Forelimb muscle (tissue), 1 donor: ENCODE data around the gene TSPAN9. TPM values are rescaled to one million over a fixed set of nuclear protein-coding genes. Genes with fewer than 3 reads are reported as not detected.

Experiments used
- DNase-seq: peaks from one replicate; pipeline ENCODE4 v3.0.0-alpha.2; 2013; ENCODE audit warnings: low read depth
- polyA plus RNA-seq: library from polyadenylated mRNA; unstranded; fragments of 120-200 nt; gene quantifications from one replicate; pipeline ENCODE4 v1.2.1, GENCODE V29; 2013; ENCODE audit not compliant: insufficient read length

The TSPAN9 gene
- polyA plus RNA-seq, 1 donor, result 112 TPM

GRCh38 chr12:3077572-3078081, 448 bp downstream of the TSPAN9 start:
- no peak for DNase-seq

GRCh38 chr12:3078086-3078820, 1.1 kb downstream of the TSPAN9 start:
- no peak for DNase-seq

DNA sequence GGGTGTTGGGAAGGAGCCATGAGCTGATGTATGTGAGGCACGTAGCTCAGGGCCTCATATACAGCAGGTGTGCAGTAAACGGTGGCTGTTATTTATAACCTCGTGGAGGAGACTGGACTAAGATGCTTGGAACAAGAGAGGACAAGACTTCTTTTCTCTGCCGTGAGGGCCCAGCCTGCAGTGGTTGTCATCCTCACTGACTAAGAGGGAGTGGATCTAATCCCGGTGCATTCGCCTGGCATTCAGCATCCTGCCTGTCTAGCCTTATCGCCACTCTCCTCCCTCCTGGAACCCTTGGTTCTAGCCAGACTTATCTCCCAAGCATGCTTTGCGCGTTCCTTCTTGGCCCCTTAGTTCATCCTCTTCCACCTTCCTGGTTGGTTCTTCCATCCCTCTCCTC, 3.9 kb downstream of the TSPAN9 start:
- no peak for DNase-seq

DNA sequence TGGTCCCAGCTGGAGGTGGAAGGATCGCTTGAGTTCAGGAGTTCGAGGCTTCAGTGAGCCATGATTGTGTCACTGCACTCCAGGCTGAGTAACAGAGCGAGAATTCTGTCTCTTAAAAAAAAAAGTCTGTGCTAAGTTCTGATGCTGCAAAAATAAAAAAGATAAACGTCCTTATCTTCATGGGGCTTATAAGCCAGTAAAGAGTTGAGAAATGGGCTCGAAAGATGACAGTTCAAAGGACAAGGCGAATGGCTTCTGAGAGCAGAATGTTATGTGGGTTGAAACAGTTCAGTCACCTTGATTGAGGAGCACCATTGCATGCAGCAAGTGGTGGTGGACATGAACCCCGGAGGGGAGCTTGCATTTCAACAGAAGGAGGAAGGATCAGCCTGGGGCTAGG, 4.7 kb downstream of the TSPAN9 start:
- no peak for DNase-seq

DNA sequence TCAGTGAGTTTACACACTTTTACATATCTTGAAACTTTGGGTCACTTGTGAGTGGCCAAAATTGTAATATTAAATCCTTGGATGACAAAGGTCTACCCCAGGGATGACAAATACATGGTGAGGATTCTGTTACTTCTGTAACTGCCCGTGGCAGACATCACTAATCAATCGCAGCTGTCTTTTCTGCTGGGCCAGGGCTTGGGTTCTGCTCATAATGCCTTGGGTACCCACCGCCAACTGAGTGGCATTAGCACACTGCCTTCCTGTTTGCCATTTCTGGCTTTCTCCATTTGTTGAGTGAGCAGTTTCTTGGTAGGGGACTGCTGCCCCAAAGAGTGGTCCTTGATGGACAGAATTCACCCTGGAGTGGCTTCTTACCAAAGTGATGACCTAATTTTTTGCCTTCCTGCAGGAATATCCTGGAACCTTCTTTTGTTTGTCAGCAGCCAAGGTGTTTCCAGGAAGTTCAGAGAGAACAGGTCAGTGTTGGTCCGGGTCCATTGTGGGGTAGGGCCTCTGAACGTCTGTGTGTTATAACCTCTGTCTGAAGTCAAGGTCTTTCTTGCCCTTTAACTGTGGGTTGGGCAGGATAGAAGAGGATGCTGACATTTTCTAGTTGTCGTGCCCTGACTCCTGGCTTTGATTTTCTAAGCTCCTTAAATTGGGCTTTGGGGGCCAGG, 6.2 kb downstream of the TSPAN9 start:
- DNase-seq, result no peak

GRCh38 chr12:3083921-3084347, 6.8 kb downstream of the TSPAN9 start:
- DNase-seq, result no peak

DNA sequence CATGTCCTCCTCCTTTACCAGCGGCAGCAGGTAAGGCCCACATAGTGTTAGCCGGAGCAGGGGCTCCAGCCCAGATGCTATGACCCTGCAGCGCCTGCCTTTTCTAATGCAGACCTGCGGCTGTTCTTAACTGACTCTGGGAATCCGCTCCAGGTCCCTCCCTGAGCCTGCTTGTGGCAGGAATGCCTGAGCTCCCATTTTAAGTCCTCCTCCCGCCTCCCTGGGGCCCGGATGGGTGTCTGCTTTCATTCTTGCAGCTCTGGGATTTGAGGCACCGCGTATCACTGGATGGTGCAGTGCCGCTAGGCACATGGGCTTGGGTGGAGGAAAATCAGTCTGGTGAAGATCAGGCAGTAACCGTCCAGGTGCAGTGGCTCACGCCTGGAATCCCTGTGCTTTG, 7.6 kb downstream of the TSPAN9 start:
- no peak for DNase-seq

DNA sequence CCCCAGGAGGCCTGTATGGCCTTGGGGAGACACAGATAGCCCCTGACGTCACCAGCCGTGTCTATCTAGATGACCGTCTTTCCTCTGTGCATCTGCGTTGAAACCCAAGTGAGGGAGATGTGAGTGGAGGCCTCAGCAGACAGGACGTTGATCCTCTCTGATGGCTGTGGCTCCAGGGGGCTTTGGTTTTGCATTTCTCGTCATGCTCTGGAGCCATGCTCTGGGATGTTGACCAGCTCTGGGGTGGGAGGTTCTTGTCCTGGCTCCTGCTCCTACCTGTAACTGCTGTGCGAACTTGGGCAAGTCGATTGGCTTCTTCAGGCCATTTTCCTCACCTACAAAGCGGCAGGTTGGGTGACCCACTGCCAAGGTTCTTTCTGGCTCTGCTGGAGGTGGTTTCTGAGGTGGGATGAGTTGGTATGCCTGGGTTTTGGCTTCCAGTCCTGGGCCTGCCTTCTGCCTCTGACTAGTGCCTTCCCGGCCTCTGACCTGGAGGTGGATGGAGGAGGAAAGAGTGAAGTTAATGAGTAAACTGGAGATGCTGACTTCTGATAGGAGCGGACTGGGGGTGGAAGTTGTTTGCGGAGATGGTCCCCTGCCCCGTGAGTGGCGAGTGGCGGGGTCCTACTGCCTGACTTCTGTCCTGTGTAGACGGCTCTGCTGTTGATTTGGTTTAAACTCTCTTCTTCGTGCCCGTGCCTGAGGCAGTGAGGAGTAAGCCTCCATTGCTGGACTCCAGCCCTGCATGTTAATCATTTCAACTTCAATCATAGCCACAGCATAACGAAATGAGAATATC, 8.4 kb downstream of the TSPAN9 start:
- no peak for DNase-seq

DNA sequence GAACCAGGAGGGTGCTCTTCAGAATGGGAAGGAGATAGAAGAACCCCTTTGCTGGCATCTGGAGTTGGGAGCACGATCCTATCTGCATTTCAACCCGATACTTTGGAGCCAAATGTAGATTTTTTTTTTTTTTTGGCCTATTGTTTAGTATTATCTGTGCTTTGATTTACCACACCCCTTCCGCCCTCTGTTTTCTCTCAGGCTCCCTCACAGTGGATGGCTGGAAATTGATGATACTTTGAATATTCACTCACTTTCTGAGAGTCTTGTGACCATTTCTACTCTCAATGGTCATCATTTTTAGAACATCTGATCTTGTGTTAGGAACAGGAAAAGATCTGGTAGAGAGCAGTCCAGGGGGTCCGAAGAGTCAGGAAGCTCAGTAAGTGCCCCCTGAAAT, 9.0 kb downstream of the TSPAN9 start:
- no peak for DNase-seq

DNA sequence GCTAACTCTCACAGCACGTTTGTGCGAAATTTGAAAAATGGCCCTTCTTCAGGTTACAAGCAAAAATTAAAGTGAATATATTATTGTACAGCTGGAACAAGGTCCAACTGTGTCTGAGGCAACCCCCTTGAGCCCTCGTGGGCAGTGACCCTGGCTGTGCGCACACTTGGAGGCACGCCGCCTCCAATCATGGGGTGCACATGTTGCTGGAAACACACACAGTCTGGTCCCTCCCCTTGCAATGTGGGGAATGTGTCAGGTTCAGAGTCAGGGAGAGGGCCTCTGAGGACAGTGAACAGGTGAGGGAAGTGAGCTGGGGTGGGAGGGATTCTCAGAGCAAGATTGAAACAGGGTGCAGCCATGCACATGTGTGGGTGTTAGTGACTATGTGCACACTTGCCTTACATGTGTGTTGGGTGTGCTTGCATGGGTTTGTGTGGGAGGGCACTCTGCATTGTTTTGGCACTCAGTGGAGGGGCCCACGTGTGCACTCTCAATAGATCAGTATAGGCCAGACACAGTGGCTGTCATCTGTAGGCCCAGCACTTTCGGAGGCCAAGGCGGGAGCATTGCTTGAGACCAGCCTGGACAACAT, 9.6 kb downstream of the TSPAN9 start:
- no peak for DNase-seq

DNA sequence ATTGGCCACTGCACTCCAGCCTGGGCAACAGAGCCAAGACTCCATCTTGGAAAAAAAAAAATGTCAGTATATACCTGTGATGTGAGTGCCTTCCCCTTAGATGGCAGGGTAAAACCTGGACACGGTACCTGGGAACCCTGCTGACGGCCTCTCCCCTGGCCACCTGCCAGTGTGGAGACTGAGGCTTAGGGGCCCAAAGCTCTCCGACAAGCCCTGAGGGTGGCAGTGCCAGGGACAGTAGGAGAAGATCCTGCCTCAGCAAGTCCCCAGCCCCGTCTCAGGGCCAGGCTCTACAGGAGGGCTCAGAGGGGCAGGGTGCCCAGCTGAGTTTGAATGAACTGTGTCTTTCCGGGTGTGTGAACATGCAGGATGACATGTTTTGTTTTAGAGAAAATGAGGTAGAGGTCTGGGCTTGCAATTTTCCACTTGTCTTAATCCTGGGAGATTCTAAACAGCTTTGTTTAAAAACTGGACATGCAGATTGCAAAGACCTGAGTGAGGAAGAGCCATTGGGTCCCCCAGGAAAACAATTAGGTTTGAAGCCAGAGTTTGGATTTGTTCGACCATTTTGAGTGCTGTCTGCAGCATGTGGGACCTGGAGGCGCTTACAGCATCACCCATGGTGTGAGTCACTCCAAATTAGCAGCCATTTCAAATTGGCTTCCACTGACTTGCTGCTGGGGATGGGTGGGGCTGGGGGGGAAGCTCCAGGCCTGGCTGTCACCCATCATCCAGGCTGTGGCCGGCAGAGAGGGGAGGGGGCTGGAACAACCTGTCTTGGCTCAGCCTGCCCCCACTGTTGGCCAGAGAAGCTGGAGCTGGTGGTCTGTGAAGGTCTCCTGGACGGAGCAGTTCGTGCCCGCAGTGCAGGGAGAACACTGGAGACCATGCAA, 10.8 kb downstream of the TSPAN9 start:
- DNase-seq, result no peak

DNA sequence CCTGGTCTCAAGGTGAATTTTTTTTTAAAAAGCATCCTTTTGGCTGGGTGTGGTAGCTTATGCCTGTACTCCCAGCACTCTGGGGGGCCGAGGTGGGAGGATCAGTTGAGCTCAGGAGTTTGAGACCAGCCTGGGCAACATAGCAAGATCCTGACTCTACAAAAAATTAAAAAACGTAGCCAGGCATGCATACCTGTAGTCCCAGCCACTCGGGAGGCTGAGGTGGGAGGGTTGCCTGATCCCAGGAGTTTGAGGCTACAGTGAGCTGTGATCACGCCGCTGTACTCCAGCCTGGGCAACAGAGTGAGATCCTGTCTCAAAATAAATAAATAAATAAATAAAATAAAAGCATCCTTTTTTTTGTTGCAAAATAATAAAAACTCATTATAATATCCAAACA, 12.4 kb downstream of the TSPAN9 start:
- DNase-seq, result no peak

DNA sequence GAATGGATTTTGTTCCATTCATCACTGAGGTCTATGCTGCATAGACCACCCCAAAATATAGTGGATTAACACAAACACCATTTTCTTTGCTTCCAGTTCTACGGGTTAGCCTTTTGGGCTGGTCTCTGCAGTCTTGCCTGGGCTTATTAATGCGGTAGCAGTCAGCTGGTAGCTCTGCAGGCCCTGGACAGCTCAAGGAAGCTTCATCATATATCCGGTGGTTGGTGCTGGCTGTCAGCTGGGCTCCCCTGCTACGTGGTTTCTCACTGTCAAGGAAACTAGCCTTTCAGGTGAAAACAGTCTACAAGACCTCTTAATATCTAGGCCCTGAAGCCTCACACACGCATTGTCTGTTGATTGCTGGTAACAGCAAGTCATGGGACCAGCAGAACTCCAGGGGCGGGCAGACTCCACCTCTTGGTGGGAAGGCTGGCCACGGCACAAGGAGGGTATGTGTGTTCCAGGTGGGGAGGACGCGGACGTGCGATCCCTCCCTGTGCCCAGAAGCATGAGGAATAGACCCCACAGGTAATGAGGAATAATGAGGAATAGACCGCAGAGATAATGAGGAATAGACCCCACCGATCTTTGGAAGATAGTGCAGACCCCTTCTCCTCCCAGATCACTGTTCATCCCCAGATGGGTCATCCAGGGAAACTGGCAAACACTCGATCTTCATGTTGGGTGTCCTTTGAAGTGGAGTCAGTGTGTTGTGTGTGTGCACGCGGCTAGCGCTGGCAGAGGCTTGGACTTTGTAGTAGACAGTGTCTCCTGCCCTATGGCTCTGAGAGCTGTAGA, 13.3 kb downstream of the TSPAN9 start:
- DNase-seq, result no peak

GRCh38 chr12:3091038-3091319, 13.8 kb downstream of the TSPAN9 start:
- DNase-seq, result no peak

DNA sequence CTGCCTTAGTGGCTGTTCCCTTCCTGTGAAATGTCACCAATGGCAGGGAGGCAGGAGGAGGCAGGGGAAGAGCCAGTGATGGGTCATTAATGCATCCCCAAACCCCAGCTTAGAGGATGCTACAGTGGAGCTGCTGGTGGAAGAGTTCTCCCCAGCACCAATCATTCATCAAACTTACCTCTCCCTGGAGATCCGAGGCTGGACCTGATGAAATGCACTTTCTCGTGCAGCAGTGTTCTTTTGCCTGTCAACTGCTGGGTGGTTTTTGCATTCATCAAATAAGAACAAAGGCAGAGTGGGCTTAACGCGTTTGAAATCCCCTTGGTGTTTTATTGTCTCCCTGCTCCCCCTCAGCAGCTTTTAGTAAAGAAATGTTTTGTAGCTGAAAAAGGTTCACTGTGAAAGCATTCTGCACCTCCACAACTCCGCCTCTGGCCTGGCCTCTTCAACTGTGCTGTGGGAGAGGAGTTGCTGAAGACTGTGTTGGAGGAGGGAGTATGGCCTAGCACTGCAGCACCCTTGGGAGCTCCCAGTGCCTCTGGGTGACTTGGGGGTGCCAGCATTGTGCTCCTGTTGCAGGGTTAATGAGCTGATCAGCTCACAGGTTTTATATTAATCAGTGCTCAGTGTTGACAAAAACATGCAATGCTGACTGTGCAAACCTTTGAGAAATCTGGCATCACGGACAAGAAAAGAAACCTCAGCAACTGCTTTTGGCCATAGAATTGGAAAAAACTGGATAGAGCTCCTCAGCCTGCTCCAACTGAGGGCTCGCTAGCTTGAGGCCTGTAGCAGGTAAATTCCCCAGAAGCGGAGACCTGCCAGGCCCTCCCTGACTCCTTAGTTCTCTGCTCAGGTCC, 14.4 kb downstream of the TSPAN9 start:
- peak; percentile 56 for DNase-seq

DNA sequence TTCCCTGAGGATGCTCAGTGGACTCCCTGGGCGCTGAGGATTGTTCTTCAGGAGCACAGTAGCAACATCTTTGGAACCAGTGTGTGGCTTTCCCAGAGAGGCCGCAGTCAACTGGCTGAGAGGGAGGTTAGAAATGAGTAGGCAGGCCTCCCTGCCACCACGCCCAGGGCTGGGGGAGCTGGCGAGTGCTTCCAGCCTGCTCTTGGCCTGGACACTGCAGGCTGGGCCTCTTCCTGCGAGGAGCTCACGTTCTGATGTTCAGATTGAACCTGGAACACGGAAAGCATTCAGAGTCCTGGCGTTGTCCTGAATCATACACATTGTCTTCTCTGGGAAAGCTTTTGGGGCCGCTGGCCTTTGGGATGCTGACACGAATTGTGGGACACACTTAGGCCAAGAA, 15.6 kb downstream of the TSPAN9 start:
- DNase-seq, result no peak

DNA sequence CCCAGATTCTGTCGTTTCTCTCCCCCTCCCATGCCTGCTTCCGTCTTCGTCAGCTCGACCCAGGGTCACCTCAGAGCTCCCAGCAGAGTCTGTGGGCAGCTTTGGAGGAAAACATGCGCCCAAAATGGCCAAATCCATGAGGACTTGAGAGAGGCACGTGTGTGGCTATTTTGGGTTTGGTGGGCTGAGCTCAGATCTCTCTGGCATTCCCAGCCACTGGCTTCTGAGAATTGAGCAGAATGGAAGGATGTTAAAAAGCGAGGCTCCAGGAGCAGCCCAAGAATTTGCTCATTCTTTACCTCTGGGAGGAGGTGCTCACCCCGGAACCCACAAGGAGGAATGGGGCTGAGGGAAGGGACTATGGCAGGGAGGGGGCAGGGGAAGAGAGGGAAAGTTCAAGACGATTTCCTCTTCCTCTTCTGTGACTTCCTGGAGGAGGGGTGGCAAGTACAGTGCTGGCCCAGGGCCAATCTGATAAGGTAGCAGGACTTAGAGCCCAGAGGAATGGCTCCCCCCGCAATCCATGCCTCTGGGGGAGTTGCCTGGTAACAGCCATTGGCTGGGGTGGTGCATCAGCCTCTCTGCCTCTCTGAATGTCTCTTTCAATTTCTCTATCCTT, 20.1 kb downstream of the TSPAN9 start:
- DNase-seq, result no peak

GRCh38 chr12:3097836-3098235, 20.7 kb downstream of the TSPAN9 start:
- no peak for DNase-seq

DNA sequence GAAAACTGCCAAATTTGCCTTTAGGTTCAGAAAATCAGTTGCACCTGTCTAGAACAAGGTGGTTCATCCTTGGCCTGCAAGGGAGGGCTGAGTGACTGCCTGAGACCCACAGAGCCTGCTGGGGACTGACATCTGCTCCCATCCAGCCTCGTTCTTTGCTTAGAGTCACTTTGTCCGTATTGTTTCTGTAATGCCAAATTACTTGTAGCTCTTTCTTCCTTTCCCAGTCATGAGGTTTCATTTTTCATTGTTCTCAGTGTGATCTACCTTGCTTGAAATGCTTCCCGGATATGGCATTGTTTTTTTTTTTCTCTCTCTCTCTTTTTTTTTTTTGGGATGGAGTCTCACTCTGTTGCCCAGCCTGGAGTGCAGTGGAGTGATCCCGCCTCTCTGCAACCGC, 21.3 kb downstream of the TSPAN9 start:
- DNase-seq, result no peak
